Endothelial cell of umbilical vein (primary cell): Measurements from ENCODE around the gene NECTIN2. TPM values are rescaled to one million over a fixed set of nuclear protein-coding genes. Genes with fewer than 3 reads are reported as not detected.

Source experiments
- BruUV-seq: library from RNA; stranded (reverse); fragments of 400-500 nt; replicated peaks from 2 replicates; lab custom pipeline; 2021; lab: Mats Ljungman, UMichigan
- CTCF ChIA-PET: fragments of 300-600, 350-600 bp; sonication (Branson Sonifier 250); formaldehyde crosslinking; loops from one replicate; lab custom pipeline; 2021; ENCODE audit warnings: antibody characterized with exemption, inconsistent platforms; lab: Charles Lee
- POLR2A ChIA-PET: fragments of 300-600, 350-600 bp; sonication (Branson Sonifier 250); formaldehyde crosslinking; loops from one replicate; lab custom pipeline; 2021; ENCODE audit warnings: antibody characterized with exemption, inconsistent platforms; lab: Charles Lee
- DNase-seq: peaks from one replicate; pipeline ENCODE4 v3.0.0-alpha.2; 2011; ENCODE audit warnings: low read depth, low spot score
- FAIRE-seq: peaks from 2 replicates; lab custom pipeline; 2011; peaks lifted over from hg19 to GRCh38; lab: Jason Lieb, UNC
- H2AFZ ChIP-seq: 2 replicates; pipeline ENCODE4 v1.6.0; 2012; ENCODE audit warnings: low read depth, low read length, control low read depth, inconsistent platforms
- H3K27ac ChIP-seq: 2 replicates; pipeline ENCODE4 v1.5.1; 2011; ENCODE audit warnings: low read depth, mild to moderate bottlenecking, control low read depth, low read length, moderate library complexity; ENCODE audit not compliant: insufficient read depth
- H3K27me3 ChIP-seq, 2 experiments: 2 replicates each; pipeline versions ENCODE4 v1.6.0 to v1.6.1; 2011; ENCODE audit warnings: low read length in 2 of 2, mixed read lengths in 1 of 2; ENCODE audit not compliant: control insufficient read depth in 2 of 2, insufficient read depth in 2 of 2
- H3K36me3 ChIP-seq, 2 experiments: 2 replicates in 1 of 2; 3 replicates in 1 of 2; pipeline ENCODE4 v1.5.1; 2011; ENCODE audit warnings: low read length in 2 of 2, mild to moderate bottlenecking in 1 of 2, moderate library complexity in 1 of 2; ENCODE audit not compliant: control insufficient read depth in 2 of 2, insufficient read depth in 2 of 2; ENCODE audit errors: extremely low read depth in 1 of 2
- H3K4me1 ChIP-seq: 3 replicates; pipeline ENCODE4 v1.5.1; 2011; ENCODE audit warnings: mild to moderate bottlenecking, low read length; ENCODE audit not compliant: control insufficient read depth, insufficient read depth; ENCODE audit errors: extremely low read depth
- H3K4me2 ChIP-seq: 2 replicates; pipeline ENCODE4 v1.6.1; 2011; ENCODE audit warnings: low read length, control low read depth, mixed read lengths; ENCODE audit not compliant: insufficient read depth
- H3K4me3 ChIP-seq, 3 experiments: fragments of 200-600 bp in 1 of 3; sonication (generic), shearing (Covaris generic) in 1 of 3; replicated peaks in 1 of 3; 2 replicates each; pipeline ENCODE4 v1.5.1; 2011 to 2016; ENCODE audit warnings: control low read depth in 3 of 3, low read length in 3 of 3, mild to moderate bottlenecking in 2 of 3, inconsistent platforms in 1 of 3, low read depth in 1 of 3, moderate library complexity in 1 of 3; ENCODE audit not compliant: insufficient read depth in 1 of 3
- H3K79me2 ChIP-seq: 2 replicates; pipeline ENCODE4 v1.6.0; 2012; ENCODE audit warnings: low read length, inconsistent platforms; ENCODE audit not compliant: control insufficient read depth, insufficient read depth
- H3K9ac ChIP-seq: replicated peaks from 2 replicates; pipeline ENCODE3; 2011; ENCODE audit warnings: low read length, control low read depth; ENCODE audit not compliant: insufficient read depth; ENCODE audit errors: extremely low read depth
- H3K9me1 ChIP-seq: replicated peaks from 3 replicates; pipeline ENCODE4 v1.6.0; 2011; ENCODE audit warnings: mild to moderate bottlenecking, low read length; ENCODE audit not compliant: control insufficient read depth, insufficient read depth; ENCODE audit errors: extremely low read depth
- H3K9me3 ChIP-seq: replicated peaks from 2 replicates; pipeline ENCODE4 v1.5.1; 2012; ENCODE audit warnings: low read length, inconsistent platforms; ENCODE audit not compliant: control insufficient read depth, insufficient read depth
- H4K20me1 ChIP-seq: replicated peaks from 2 replicates; pipeline ENCODE3; 2011; ENCODE audit warnings: mild to moderate bottlenecking, low read length; ENCODE audit not compliant: control insufficient read depth, insufficient read depth; ENCODE audit errors: extremely low read depth
- CTCF ChIP-seq, 2 donors: IDR thresholded peaks; 1 replicate in 1 of 2; 2 replicates in 1 of 2; pipeline ENCODE4 v1.5.1; 2011; ENCODE audit warnings: low read length in 2 of 2, mild to moderate bottlenecking in 2 of 2, moderate library complexity in 2 of 2, control low read depth in 1 of 2, inconsistent platforms in 1 of 2, low read depth in 1 of 2; ENCODE audit not compliant: insufficient read depth in 1 of 2; ENCODE audit errors: extremely low read depth in 1 of 2
- EZH2 ChIP-seq: IDR thresholded peaks from 2 replicates; pipeline ENCODE4 v1.6.1; 2012; ENCODE audit warnings: borderline replicate concordance, low read depth, mild to moderate bottlenecking, moderate library complexity, low read length, inconsistent platforms; ENCODE audit not compliant: severe bottlenecking
- FOS ChIP-seq: IDR thresholded peaks from 2 replicates; pipeline ENCODE4 v1.6.1; 2011; ENCODE audit warnings: mild to moderate bottlenecking, low read length, moderate library complexity, borderline replicate concordance; ENCODE audit not compliant: insufficient read depth
- GATA2 ChIP-seq: IDR thresholded peaks from 2 replicates; pipeline ENCODE4 v1.7.0; 2011; ENCODE audit warnings: low read depth, mild to moderate bottlenecking, moderate library complexity, mixed read lengths, low read length; ENCODE audit not compliant: insufficient read length, insufficient read depth
- JUN ChIP-seq: IDR thresholded peaks from 2 replicates; pipeline ENCODE4 v1.6.1; 2011; ENCODE audit warnings: borderline replicate concordance, low read depth; ENCODE audit not compliant: insufficient read length, insufficient read depth
- MYC ChIP-seq: IDR thresholded peaks from one replicate; pipeline ENCODE4 v1.6.1; 2011; ENCODE audit warnings: mild to moderate bottlenecking, low read depth, low read length
- POLR2AphosphoS5 ChIP-seq: IDR thresholded peaks from 2 replicates; pipeline ENCODE4 v1.6.1; 2012; ENCODE audit warnings: low read depth, mild to moderate bottlenecking, control low read depth, low read length, moderate library complexity; ENCODE audit not compliant: insufficient read depth
- dilution Hi-C: fragments of 300-500 bp; cut with MboI; formaldehyde crosslinking; loops from one replicate; pipeline ENCODE4 v1.15.0; 2019; ENCODE audit warnings: low sequenced_read_pairs; ENCODE audit not compliant: extremely low pct_ligation_motif_present
- intact Hi-C: fragments of 100-400 bp; cut with micrococcal nuclease; formaldehyde crosslinking; loops from one replicate; pipeline ENCODE4 v1.10.0; 2022
- polyA plus RNA-seq, 4 experiments: library from polyadenylated mRNA; depleted of rRNA in 3 of 4; stranded (reverse) in 3 of 4; unstranded in 1 of 4; fragments of >200 nt; gene quantifications; 2 replicates each; pipeline versions ENCODE4 v1.2.1 to v1.2.3, GENCODE V29; 2011 to 2012; ENCODE audit warnings: missing spikeins in 1 of 4
- total RNA-seq: library from RNA; stranded (reverse); gene quantifications from 2 replicates; pipeline ENCODE4 v1.2.3, GENCODE V29; 2021
- TF ChIP-seq, protein P1 (sequence below): IDR thresholded peaks from 2 replicates; pipeline ENCODE4 v1.6.1; 2011; ENCODE audit not compliant: insufficient read depth, insufficient read length

The NECTIN2 gene
- total and polyA plus RNA-seq, 2 donors (not counting 3 experiments of a cell fraction or from before 2014, with no cell fraction given) = 211 to 238 TPM

DNA sequence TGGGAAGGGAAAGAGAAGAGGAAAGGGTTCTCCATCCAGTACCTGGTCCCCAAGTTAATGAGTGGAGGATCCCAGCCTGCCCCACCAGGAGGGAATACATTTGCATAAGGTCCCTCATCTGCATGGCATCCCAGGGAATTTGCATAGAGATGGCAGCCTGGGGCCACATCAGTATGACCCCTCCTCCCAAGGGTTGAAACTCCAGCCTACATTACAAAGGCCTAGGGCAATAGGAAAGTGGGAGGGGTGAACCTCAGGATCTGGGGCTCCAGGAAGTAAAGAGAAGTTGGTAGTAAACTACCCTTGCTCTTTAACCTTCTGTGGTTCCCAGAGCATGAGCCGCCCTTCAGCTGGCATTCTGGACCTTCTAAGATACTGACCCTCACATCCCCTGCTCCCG is 6.8 kb upstream of the NECTIN2 start:
- dilution Hi-C loops = no loop called here
- H3K79me2 ChIP-seq = no peaks in the 10 kb centered on the region
- DNase-seq (no peak), FAIRE-seq (no peak)
- no peak overlapping the region for H3K9ac ChIP-seq
- H3K27ac ChIP-seq = no peak overlapping the region
- no peaks in the 10 kb centered on the region for H3K36me3 ChIP-seq
- no peaks in the 10 kb centered on the region for H3K4me1 ChIP-seq
- intact Hi-C loops = no loop called here
- ChIA-PET CTCF (interaction anchor here (3.1 kb wide), 1 partner anchor 115 kb away, joined by 12 read pairs; no protein-coding TSS in a partner anchor), POLR2A (no interaction called here)
- TF ChIP-seq POLR2AphosphoS5 = no peak
- no peak for TF ChIP-seq FOS
- TF ChIP-seq EZH2 = no peak
- TF ChIP-seq GATA2 = no peak
- TF ChIP-seq MYC = no peak
- TF ChIP-seq JUN = no peak
- no peak overlapping the region for H2AFZ ChIP-seq
- BruUV-seq = no TSS peak
- H3K9me1 ChIP-seq = no peaks in the 10 kb centered on the region
- H3K9me3 ChIP-seq = no peaks in the 10 kb centered on the region
- no peaks in the 10 kb centered on the region for H3K27me3 ChIP-seq
- no peak overlapping the region for H3K4me2 ChIP-seq
- no peaks in the 10 kb centered on the region for H4K20me1 ChIP-seq
- H3K4me3 ChIP-seq = no peak overlapping the region

GRCh38 chr19:44840811-44841210 is 5.3 kb upstream of the NECTIN2 start:
- H3K4me3 ChIP-seq = no peak overlapping the region
- DNase-seq = no peak
- no peak overlapping the region for H3K27ac ChIP-seq
- TF ChIP-seq JUN (no peak), CTCF (IDR thresholded peaks at IDR 0.05; ENCODE audit: extremely low read depth in 1 of 2, insufficient read depth in 1 of 2, low read depth in 1 of 2, low read length in 2 of 2) (no peak), FOS (no peak)
- TF ChIP-seq, protein P1, sequence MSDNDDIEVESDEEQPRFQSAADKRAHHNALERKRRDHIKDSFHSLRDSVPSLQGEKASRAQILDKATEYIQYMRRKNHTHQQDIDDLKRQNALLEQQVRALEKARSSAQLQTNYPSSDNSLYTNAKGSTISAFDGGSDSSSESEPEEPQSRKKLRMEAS = no peak
- intact Hi-C loops = no loop called here
- no peak overlapping the region for H3K4me2 ChIP-seq
- H3K79me2 ChIP-seq = no peaks in the 10 kb centered on the region
- FAIRE-seq = no peak
- no peak overlapping the region for H2AFZ ChIP-seq
- H3K27me3 ChIP-seq = no peaks in the 10 kb centered on the region
- no peaks in the 10 kb centered on the region for H3K36me3 ChIP-seq
- H3K9me1 ChIP-seq = no peaks in the 10 kb centered on the region
- BruUV-seq = no TSS peak
- POLR2A ChIA-PET = no interaction called here
- no peaks in the 10 kb centered on the region for H3K9me3 ChIP-seq
- dilution Hi-C loops = no loop called here
- no peaks in the 10 kb centered on the region for H4K20me1 ChIP-seq
- no peak overlapping the region for H3K9ac ChIP-seq
- CTCF ChIA-PET = interaction anchor here (0.8 to 3.1 kb wide), 3 partner anchors 56 to 187 kb away, joined by 3 to 12 read pairs (median 5); no protein-coding TSS in a partner anchor
- peaks cover 6% of the 10 kb centered on the region for H3K4me1 ChIP-seq
